AG10803 (cell line): ENCODE data around the gene PXYLP1.
A peak's percentile ranks its signal among the peaks of the same experiment; 100 is the strongest.

Experiments used
- DNase-seq: peaks from one replicate; pipeline ENCODE4 v3.0.0; 2010; ENCODE audit warnings: low read depth
- H3K4me3 ChIP-seq: 2 replicates; pipeline ENCODE4 v1.5.1; 2011; ENCODE audit warnings: mild to moderate bottlenecking, low read length, control low read depth
- TF ChIP-seq, protein P1 (sequence below): conservative IDR thresholded peaks from 2 replicates; pipeline ENCODE4 v1.5.1; 2011; ENCODE audit warnings: mild to moderate bottlenecking, low read length, control low read depth, inconsistent platforms

Gene PXYLP1

DNA sequence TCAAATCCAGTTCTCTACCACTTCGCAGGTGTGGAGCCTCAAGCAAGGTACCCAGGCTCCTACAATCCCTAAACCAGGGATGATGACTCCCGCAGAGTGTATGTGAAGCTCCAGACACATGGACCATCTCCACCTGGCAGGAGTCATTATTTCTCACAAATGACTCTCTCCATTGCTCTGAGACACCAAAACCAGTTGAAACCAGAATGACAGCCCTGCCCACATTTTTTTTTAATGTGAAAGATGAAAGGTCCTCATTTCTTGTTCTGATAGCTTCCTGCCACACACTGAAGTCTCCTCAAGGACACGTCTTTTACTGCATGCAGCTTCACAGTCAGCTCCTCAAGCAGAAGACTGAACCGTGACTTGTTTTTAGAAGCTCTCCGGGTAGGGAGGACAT, 75.3 kb downstream of the PXYLP1 start:
- no peak overlapping the region for H3K4me3 ChIP-seq
- no peak for DNase-seq
- TF ChIP-seq, protein P1, sequence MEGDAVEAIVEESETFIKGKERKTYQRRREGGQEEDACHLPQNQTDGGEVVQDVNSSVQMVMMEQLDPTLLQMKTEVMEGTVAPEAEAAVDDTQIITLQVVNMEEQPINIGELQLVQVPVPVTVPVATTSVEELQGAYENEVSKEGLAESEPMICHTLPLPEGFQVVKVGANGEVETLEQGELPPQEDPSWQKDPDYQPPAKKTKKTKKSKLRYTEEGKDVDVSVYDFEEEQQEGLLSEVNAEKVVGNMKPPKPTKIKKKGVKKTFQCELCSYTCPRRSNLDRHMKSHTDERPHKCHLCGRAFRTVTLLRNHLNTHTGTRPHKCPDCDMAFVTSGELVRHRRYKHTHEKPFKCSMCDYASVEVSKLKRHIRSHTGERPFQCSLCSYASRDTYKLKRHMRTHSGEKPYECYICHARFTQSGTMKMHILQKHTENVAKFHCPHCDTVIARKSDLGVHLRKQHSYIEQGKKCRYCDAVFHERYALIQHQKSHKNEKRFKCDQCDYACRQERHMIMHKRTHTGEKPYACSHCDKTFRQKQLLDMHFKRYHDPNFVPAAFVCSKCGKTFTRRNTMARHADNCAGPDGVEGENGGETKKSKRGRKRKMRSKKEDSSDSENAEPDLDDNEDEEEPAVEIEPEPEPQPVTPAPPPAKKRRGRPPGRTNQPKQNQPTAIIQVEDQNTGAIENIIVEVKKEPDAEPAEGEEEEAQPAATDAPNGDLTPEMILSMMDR = no peak

DNA sequence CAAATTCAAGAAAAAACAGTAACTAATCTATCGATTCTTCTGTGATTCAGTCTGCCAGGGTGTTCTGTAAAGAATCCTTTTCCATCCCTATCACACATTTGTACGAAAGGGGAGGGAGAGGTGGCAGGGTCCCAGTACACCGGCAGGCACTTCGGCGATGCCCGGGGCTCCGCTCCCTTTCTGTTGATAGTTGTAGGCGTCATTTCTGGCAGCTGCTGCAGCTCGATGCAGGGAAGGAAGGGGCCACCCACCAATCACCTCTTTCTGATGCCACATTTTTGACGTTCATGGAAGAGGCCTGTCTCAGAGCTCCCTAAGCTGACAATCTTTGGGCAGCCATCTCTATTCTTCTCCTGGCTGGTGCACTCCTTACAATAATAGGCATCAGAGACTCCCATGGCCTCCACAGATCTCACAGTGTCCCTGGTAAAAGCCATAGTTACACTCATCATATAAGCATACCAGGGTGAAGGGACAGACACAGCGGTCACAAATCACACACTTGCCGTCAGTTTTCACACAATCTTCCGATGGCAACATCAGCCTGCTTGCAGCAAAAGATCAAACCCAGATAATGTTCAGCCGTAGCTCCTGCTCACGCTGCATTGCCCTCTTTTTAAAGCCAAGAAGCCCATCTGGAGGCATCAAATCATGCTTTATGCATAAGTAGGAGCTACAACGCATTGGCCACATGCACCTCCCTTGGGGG, 75.9 kb downstream of the PXYLP1 start:
- no peak overlapping the region for H3K4me3 ChIP-seq
- no peak for DNase-seq
- TF ChIP-seq, protein P1 = no peak

DNA sequence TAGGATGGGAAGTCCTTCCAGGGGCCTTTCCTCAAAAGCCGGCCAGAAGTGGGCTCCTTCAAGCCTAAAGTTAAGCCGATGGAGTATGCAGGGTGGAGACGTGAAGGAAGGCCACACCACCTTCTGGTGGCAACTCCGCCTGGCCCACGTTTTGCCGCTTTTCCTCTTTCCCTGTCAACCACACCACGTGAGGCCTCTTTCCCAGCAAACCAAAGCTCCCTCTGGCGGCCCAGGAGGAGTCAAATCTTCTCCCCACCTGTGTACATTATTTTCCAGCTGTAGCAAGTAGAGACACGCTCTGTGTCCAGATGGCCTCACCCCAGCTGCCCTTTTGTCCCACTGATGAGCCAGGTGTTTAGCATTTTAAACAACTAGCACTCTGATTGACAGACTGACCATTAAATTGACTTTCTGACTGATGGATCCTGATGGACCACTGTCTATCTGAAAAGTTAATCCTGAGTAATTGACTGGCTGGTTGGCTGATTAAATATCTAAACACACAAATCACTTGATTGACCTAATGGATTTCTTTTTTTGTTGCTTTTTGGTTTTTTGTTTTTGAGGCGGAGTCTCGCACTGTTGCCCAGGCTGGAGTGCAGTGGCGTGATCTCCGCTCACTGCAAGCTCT, 77.1 kb downstream of the PXYLP1 start:
- TF ChIP-seq, protein P1 = peak; percentile 63
- DNase-seq = peak; percentile 46
- no peak overlapping the region for H3K4me3 ChIP-seq

DNA sequence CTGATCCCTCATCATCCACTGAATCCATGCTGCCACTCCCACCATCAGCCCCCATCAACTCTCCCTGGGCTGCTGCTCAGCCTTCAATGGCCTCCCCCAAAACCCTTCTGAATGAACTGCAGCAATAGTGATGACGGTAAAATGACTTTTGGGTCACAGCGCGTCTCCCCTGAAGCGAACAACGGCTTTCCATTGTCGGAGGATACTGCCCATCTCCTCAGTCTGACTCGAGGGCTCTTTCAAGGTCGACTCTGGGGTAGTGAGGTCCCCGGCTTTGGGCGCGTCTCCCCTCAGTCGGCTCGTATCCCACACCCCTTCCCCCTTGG, 79.5 kb downstream of the PXYLP1 start:
- DNase-seq = no peak
- peak overlapping the region; percentile 93 for H3K4me3 ChIP-seq
- TF ChIP-seq, protein P1 = no peak

DNA sequence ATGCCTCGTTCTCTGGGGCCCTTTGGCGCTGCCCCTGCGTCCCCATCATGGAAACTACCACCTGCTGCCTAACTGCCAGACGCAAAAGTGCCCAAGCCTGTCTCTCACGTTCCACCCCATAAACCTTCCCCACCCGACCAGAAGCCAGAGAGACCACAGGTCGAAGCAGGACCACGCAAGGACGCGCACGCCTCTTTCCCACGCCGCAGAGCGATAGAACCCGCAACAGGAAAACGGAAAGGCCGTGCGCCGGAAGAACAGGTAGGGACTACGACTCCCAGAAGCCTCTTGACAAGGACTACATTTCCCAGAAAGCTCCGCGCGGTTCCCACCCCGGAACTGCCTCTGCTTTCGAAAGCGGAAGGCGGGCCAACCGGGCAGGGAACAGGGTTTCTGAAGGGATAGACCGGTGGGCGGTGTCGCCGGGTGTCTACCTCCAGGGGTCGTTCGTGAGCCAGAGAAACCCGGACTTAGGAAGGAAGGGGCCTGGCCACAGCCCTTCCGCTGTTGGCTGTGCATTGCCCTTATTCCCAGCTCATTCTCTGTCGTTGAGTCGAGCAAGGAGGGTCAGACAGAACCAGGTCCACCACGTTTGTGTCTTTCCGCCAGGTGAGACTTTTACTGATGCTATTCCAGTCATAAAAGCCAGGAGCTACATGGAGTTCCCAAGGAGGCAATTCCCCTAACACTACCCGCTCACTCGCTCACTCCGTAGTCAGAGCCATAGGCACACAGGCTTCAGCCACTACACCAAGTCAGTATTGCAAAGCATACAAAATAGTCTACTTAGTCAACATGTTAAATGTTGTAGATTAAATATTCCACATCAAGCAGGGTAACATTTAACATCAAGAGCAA, 80.1 kb downstream of the PXYLP1 start:
- H3K4me3 ChIP-seq = peak overlapping the region; percentile 93
- TF ChIP-seq, protein P1 = peak; percentile 72
- peak; percentile 96 for DNase-seq

DNA sequence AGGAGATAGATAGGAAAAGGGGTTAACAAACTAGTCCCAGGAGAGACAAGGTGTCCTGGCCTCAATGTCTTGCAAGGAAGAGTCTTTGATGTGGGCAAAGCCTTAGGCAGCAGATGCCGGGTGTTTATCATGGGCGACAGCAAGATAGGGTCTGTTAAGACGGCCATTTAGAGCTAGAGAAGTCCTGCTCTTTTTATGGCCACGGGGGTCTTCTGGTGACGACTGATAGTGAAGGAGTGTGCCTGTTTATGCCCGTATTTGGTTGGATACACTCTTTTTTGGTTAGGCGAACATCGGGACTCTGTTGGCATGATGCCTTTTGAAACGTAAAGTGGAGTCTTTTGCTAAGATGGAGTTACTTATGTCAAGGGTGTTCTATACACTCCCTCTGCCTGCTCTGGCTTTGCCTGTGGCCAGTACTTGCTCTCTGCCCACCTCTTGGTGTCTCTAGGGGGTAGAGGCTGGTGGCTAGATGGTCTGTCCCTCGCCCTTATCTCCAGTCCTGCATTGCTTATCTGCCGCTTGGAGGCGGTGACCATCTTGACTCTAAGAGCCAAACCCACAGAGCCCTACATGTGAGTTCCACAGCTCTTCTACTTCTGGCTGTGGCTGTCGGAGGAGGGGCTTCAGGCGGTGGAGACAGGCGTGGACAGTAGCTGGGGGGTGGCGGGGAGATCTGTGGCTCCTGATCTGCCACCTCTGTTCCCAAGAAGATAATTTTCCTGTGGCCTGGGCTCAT, 80.9 kb downstream of the PXYLP1 start:
- H3K4me3 ChIP-seq = peak overlapping the region; percentile 93
- TF ChIP-seq, protein P1 = no peak
- DNase-seq = no peak
